ENCODE results near the gene RPGRIP1L. TPM values are rescaled to one million over a fixed set of nuclear protein-coding genes. Genes with fewer than 3 reads are reported as not detected.

RPGRIP1L gene
- total RNA-seq, 1 experiment from 2014 or later, result 3.8 TPM

GRCh38 chr16:53736297-53736696 lies 32.6 kb upstream of the RPGRIP1L start:
- no peak for DNase-seq
- no peaks in the 10 kb centered on the region for H3F3A ChIP-seq (ENCODE audit: low read length, unreplicated experiment)
- ATAC-seq, result no peak
- H3K9ac ChIP-seq (ENCODE audit: low read length), result no peak overlapping the region
- H3K4me3 ChIP-seq (ENCODE audit: low read length), result no peak overlapping the region
- ChIA-PET POLR2A (ENCODE audit: unreplicated experiment) (no interaction called here), CTCF (no interaction called here)
- H4K20me1 ChIP-seq (ENCODE audit: low read length), result no peaks in the 10 kb centered on the region
- H3K36me3 ChIP-seq (ENCODE audit: low read depth, low read length), result no peaks in the 10 kb centered on the region
- H2AFZ ChIP-seq (ENCODE audit: low read length), result no peak overlapping the region
- H3K27me3 ChIP-seq (ENCODE audit: low read length), result no peaks in the 10 kb centered on the region
- peaks cover 9% of the 10 kb centered on the region for H3K79me2 ChIP-seq (ENCODE audit: low read length)
- intact Hi-C loops (cut with micrococcal nuclease), result no loop called here
- no peaks in the 10 kb centered on the region for H3K9me2 ChIP-seq (replicated peaks; ENCODE audit: low read length)
- H3K4me2 ChIP-seq (ENCODE audit: low read length), result no peak overlapping the region
- no TSS peak for BruUV-seq (replicated peaks)
- TF ChIP-seq, protein P1, sequence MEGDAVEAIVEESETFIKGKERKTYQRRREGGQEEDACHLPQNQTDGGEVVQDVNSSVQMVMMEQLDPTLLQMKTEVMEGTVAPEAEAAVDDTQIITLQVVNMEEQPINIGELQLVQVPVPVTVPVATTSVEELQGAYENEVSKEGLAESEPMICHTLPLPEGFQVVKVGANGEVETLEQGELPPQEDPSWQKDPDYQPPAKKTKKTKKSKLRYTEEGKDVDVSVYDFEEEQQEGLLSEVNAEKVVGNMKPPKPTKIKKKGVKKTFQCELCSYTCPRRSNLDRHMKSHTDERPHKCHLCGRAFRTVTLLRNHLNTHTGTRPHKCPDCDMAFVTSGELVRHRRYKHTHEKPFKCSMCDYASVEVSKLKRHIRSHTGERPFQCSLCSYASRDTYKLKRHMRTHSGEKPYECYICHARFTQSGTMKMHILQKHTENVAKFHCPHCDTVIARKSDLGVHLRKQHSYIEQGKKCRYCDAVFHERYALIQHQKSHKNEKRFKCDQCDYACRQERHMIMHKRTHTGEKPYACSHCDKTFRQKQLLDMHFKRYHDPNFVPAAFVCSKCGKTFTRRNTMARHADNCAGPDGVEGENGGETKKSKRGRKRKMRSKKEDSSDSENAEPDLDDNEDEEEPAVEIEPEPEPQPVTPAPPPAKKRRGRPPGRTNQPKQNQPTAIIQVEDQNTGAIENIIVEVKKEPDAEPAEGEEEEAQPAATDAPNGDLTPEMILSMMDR (conservative IDR thresholded peaks at IDR 0.05; ENCODE audit: low read depth, low read length), result no peak
- no peak for TF ChIP-seq EZH2 (IDR thresholded peaks at IDR 0.05; ENCODE audit: low read length, unreplicated experiment)
- no peak for TF ChIP-seq EZH2phosphoT487 (IDR thresholded peaks at IDR 0.05; ENCODE audit: borderline replicate concordance, low read length)
- peaks cover 10% of the 10 kb centered on the region for H3K4me1 ChIP-seq (ENCODE audit: insufficient read depth, low read length)
- H3K27ac ChIP-seq (ENCODE audit: low read length), result no peak overlapping the region
- no peaks in the 10 kb centered on the region for H3K9me3 ChIP-seq (ENCODE audit: low read length)

DNA sequence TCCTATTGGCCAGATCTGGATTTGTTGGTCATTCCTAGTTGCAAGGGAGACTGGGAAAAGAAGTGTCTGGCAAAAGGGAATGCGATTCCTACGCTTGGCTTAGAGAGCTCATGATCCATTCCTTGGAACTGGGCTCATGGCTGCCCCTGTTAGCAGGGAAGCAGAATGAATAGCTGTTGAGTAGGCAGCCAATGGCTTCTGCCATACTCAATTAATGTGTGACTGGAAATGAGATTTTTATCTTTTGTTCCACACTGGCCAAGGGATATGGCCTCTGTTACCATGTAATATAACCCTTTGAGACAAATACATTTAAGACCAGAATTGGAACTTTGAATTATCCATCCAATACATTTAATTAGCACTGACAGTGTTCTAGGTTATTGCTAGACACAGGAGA lies 31.2 kb upstream of the RPGRIP1L start:
- Histone ChIP-seq H3K4me1 (ENCODE audit: insufficient read depth, low read length) (peaks cover 10% of the 10 kb centered on the region), H3K27me3 (ENCODE audit: low read length) (no peaks in the 10 kb centered on the region), H3F3A (ENCODE audit: low read length, unreplicated experiment) (no peaks in the 10 kb centered on the region), H3K79me2 (ENCODE audit: low read length) (peaks cover 6% of the 10 kb centered on the region; the same call in 1 of the 2 replicates), H3K9me3 (ENCODE audit: low read length) (no peaks in the 10 kb centered on the region), H3K36me3 (ENCODE audit: low read depth, low read length) (no peaks in the 10 kb centered on the region), H3K4me3 (ENCODE audit: low read length) (no peak overlapping the region), H3K27ac (ENCODE audit: low read length) (no peak overlapping the region), H2AFZ (ENCODE audit: low read length) (no peak overlapping the region), H3K4me2 (ENCODE audit: low read length) (no peak overlapping the region), H3K9me2 (replicated peaks; ENCODE audit: low read length) (no peaks in the 10 kb centered on the region), H4K20me1 (ENCODE audit: low read length) (no peaks in the 10 kb centered on the region), H3K9ac (ENCODE audit: low read length) (no peak overlapping the region)
- intact Hi-C loops (cut with micrococcal nuclease), result no loop called here
- POLR2A ChIA-PET (ENCODE audit: unreplicated experiment), result no interaction called here
- no peak for TF ChIP-seq EZH2phosphoT487 (IDR thresholded peaks at IDR 0.05; ENCODE audit: borderline replicate concordance, low read length)
- no peak for TF ChIP-seq EZH2 (IDR thresholded peaks at IDR 0.05; ENCODE audit: low read length, unreplicated experiment)
- TF ChIP-seq, protein P1 (conservative IDR thresholded peaks at IDR 0.05; ENCODE audit: low read depth, low read length), result no peak
- DNase-seq (no peak), ATAC-seq (no peak)
- no TSS peak for BruUV-seq (replicated peaks)
- CTCF ChIA-PET, result no interaction called here

- Histone ChIP-seq H3F3A (ENCODE audit: low read length, unreplicated experiment) (no peaks in the 10 kb centered on the region), H3K9me3 (ENCODE audit: low read length) (no peaks in the 10 kb centered on the region), H3K4me3 (ENCODE audit: low read length) (no peak overlapping the region), H3K27me3 (ENCODE audit: low read length) (no peaks in the 10 kb centered on the region), H3K4me2 (ENCODE audit: low read length) (peak overlapping the region; percentile 29; the same call in 1 of the 2 replicates), H3K27ac (ENCODE audit: low read length) (peak overlapping the region; percentile 66), H3K36me3 (ENCODE audit: low read depth, low read length) (no peaks in the 10 kb centered on the region), H4K20me1 (ENCODE audit: low read length) (no peaks in the 10 kb centered on the region), H3K79me2 (ENCODE audit: low read length) (peaks cover 16% of the 10 kb centered on the region; the same call in 1 of the 2 replicates), H3K9me2 (replicated peaks; ENCODE audit: low read length) (no peaks in the 10 kb centered on the region), H3K9ac (ENCODE audit: low read length) (no peak overlapping the region), H2AFZ (ENCODE audit: low read length) (no peak overlapping the region), H3K4me1 (ENCODE audit: insufficient read depth, low read length) (peaks cover 10% of the 10 kb centered on the region)
- no TSS peak for BruUV-seq (replicated peaks)
- ATAC-seq, result peak; percentile 76
- ChIA-PET CTCF (no interaction called here), POLR2A (ENCODE audit: unreplicated experiment) (no interaction called here)
- intact Hi-C loops (cut with micrococcal nuclease), result no loop called here
- peak; percentile 65 for DNase-seq
- no peak for TF ChIP-seq EZH2 (IDR thresholded peaks at IDR 0.05; ENCODE audit: low read length, unreplicated experiment)
- TF ChIP-seq EZH2phosphoT487 (IDR thresholded peaks at IDR 0.05; ENCODE audit: borderline replicate concordance, low read length), result no peak
- TF ChIP-seq, protein P1 (conservative IDR thresholded peaks at IDR 0.05; ENCODE audit: low read depth, low read length), result no peak
These were observed 28.8 kb upstream of the RPGRIP1L start for GRCh38 chr16:53732296-53732929.

All from PC-3 (cell line).